GDM1 (cell line): ENCODE results near the gene PTPRO.

Experiments used
- DNase-seq: peaks from one replicate; lab custom pipeline; 2025; lab: John Stamatoyannopoulos, UW

Gene PTPRO

DNA sequence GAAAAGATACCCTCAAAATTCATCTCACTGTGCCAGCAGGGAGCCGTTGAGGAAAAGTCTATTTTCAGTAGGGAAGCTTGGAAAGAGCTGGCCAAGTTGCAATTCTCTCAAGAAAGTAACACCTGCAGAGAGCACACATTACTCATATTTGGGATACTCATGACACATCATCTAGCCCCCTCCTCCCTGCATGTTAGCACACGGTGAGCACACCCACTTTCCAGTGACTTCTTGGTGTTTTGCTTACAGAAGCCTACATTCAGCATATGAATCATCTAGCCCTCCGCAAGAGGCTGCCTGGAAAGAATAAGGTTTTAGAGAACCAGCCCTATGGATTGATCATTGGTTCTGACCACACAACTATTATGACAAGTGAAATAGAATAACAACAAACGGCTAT, 124.5 kb downstream of the PTPRO start:
- no peak for DNase-seq

DNA sequence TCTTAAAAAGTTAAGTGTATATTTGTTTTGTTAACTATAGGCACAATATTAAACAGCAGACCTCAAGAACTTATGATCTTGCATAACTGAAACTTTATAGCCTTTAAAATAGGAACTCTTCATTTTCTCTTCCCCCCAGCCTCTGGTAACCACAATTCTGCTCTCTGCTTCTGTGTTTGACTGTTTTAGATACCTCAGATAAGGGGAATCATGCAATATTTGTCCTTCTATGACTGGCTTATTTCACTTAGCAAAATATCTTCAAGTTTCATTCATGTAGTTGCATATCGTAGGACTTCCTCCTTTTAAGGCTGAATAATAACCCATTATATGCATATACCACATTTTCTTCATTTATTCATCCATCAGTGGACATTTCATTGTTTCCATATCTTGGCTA, 131.3 kb downstream of the PTPRO start:
- no peak for DNase-seq

DNA sequence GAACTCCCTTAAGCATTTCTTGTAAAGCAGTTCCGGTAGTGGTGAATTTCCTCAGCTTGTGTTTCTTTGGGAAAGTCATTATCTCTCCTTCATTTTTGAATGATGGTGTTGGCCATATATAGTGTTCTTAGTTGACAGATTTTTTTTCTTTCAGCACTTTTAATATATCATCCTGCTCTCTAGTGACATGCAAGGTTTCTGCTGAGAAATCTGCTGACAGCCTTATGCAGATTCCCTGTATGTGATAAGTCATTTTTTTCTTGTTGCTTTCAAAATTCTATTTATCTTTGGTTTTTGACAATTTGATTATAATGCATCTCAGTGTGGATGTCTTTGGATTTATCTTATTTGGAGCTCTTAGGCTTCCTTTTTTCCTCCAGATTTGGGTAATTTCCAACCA, 135.7 kb downstream of the PTPRO start:
- no peak for DNase-seq

- no peak for DNase-seq
Observed at GRCh38 chr12:15468911-15469310, 146.6 kb downstream of the PTPRO start.

- no peak for DNase-seq
Observed at GRCh38 chr12:15469356-15469755, 147.0 kb downstream of the PTPRO start.

- DNase-seq, result no peak
Observed at GRCh38 chr12:15472036-15472435, 149.7 kb downstream of the PTPRO start.

- no peak for DNase-seq
Observed at GRCh38 chr12:15474766-15475165, 152.5 kb downstream of the PTPRO start.

- DNase-seq, result no peak
Observed at GRCh38 chr12:15477761-15478160, 155.5 kb downstream of the PTPRO start.

- no peak for DNase-seq
Observed at GRCh38 chr12:15481846-15482245, 159.5 kb downstream of the PTPRO start.

GRCh38 chr12:15485466-15485865, 163.2 kb downstream of the PTPRO start:
- DNase-seq, result no peak

DNA sequence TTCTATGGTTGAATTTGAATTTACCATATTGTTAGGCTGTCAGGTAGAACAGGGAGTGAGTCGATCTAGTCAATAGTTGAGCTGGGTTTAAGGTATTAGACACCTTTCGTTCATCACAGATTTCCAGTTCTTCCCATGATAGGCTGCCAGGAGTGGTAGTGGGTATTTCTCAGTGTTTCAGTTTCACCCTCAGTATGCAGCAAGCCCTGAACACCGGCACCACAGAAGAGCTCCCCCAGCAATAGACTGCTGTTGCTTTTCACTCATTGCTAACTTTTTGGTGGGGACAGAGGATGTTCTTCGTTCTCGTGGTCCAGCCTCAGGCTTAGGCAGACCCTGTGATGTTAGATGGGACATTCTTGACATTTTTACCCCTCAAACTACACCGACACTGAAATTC, 164.6 kb downstream of the PTPRO start:
- DNase-seq, result no peak

- no peak for DNase-seq
Observed at GRCh38 chr12:15488481-15488880, 166.2 kb downstream of the PTPRO start.

- DNase-seq, result no peak
Observed at GRCh38 chr12:15494329-15495046, 172.2 kb downstream of the PTPRO start.

GRCh38 chr12:15495746-15496145, 173.4 kb downstream of the PTPRO start:
- DNase-seq, result no peak

GRCh38 chr12:15496738-15497137, 174.4 kb downstream of the PTPRO start:
- DNase-seq, result no peak

GRCh38 chr12:15497671-15498292, 175.5 kb downstream of the PTPRO start:
- DNase-seq, result no peak

DNA sequence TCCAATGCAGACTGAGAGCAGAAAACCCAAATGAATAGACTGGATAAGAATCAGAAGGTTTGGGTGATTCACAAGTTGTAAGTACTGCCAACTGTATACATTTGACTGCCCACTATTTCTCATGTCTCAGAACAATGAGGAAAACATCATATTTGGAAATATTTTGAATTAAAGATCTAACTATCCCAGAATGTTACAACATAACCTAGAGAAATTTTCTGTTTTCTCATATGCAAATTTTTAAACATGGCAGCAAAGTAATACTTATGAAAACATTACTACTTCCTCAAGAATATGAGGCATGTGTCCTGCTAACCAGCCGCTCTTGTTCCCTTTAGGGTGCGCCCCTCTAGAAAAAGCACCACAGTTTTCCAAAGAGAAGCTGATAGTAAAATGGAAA, 179.9 kb downstream of the PTPRO start:
- no peak for DNase-seq

- DNase-seq, result no peak
Observed at GRCh38 chr12:15505616-15506015, 183.3 kb downstream of the PTPRO start.

- no peak for DNase-seq
Observed at GRCh38 chr12:15515010-15515409, 192.7 kb downstream of the PTPRO start.

- DNase-seq, result no peak
Observed at GRCh38 chr12:15520083-15520482, 197.8 kb downstream of the PTPRO start.

GRCh38 chr12:15520844-15521243, 198.5 kb downstream of the PTPRO start:
- DNase-seq, result no peak

GRCh38 chr12:15522574-15523187, 200.4 kb downstream of the PTPRO start:
- DNase-seq, result no peak

- no peak for DNase-seq
Observed at GRCh38 chr12:15525441-15525840, 203.1 kb downstream of the PTPRO start.

GRCh38 chr12:15526033-15526432, 203.7 kb downstream of the PTPRO start:
- DNase-seq, result no peak
